GM18502 (cell line): ENCODE results near the gene PRDM16.

Experiments used
- ATAC-seq: cut with Tn5 transposase; IDR thresholded peaks from one replicate; pipeline ENCODE4 v1.9.1; 2021; ENCODE audit warnings: mild to moderate bottlenecking; ENCODE audit not compliant: unreplicated experiment, poor library complexity

PRDM16 gene

DNA sequence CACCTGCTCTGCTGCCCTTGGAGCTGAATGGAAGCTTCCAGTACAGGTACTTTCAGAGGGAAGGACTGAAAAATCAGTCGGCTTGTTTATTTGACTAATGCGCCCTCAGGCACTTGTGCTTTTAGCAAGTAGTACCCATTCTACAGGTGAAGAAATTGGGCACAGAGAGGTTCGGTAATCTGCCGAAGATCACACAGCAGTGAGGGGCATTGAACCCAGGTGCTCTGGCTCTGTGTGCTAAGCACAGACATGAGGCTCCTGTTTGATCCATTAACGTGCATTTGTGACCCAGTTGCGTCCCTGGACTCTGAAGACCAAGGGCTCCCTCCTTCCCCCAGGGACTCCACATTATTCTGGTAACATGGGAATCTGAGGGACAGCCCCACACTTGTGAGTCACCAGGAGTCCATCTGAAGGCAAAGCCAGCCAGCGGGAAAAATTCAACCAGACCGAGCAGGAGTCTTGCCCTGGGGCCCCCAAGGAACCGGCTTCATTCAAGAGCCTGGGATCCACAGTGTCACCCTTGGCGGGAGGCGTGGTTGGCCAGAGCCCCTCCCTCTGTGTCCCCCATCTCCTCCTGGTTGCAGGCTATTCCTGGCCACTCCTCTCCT lies 193.1 kb downstream of the PRDM16 start:
- no peak for ATAC-seq

DNA sequence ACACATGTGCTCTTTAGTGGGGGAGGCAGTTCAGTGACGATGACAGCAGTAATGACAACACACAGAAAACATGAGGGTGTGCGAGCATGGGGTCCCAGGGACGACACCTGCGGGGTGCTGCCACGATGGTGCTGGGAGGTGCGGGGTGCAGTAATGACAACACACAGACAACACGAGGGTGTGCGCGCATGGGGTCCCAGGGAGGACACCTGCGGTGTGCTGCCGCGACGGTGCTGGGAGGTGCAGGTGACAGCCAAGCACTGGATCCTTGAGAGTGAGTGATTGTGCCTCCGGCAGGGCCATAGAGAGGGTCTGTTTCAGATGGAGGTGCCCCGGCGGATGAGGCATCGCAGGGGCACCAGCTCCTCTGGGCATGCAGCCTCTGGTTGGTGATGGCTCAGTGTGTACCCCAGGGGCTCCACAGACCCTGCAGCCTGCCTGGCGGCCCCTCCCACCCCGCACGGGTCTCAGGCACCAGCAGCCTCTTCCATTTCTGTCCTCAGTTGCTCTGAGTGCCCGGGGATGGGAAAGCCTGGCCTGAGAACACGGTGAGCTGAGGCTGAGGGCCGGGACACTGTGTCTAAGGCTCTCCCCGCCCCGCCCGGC lies 193.8 kb downstream of the PRDM16 start:
- no peak for ATAC-seq

DNA sequence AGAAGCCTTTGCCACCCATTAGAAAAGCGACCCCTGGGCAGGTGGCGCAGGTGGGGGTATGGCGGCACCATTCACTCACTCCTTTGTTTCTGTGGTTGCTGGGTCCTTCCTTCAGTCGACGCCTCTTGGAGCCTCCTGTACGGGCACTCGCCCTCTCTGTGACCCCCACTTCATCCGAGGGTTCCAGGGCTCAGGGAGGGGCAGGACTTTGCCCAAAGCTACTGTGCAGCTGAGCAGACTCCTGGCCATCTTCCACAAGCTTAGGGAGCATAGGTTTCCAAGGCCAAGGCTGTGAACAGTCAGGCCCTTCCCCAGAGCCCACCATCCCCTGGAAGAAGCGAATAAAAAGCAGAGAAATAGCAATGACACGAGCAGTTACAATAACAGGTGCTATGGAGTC lies 194.8 kb downstream of the PRDM16 start:
- ATAC-seq, result no peak

DNA sequence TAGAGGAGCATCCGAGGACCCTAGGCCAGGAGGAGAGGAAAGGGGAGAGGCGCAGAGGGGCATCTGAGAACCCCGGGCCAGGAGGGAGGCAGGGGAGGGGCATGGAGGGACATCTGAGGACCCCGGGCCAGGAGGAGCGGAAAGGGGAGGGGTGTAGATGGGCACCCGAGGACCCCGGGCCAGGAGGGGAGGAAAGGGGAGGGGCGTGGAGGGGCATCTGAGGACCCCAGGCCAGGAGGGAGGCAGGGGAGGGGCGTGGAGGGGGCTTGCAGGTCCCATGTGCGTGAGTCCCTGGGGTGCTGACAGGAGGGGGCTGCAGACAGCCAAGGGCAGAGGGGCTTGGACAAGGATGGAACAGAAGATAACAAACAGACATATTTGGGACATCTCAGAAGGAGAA lies 195.5 kb downstream of the PRDM16 start:
- no peak for ATAC-seq

DNA sequence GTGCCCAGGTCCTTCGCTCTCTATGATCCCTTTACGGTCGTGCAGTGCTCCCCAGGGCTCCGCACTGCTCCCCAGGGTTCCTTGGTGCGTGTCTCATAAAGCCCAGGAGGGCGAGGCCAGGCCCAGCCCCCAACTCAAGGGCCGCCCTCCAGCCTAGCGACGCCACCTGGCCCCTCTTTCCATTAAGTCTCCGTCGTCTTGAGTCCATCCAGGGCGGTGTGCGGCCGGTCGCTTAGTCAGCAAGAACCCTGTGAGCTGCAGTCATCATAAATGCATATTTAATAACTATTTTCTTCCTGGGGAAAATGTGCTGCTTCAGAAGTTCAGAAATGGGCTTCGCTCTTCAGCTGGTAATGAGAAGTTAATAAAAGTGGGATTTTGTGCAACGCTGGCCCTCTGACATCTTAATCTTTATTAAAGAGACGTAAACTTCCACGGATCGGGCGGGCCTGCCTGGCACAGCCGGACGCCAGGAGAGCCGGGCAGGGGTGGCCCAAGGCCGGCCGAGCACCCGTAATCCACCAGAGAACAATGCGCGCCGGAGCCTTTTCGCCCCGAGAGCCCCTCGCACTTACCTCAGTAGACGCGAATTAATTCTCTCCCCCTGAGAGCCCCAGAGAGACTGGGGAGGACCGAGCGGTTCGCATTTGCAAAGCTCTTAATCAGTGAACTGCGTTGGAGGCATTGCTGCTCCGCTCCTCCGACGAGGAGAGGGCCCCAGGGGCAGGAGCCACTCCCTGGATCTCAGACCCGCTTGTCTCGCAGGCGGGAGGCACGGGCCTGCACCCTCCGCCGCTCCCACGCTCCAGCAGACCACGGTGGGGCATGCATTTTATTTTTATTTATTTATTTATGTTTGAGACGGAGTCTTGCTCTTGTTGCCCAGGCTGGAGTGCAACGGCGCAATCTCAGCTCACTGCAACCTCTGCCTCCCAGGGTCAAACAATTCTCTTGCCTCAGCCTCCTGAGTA lies 197.1 kb downstream of the PRDM16 start:
- no peak for ATAC-seq

GRCh38 chr1:3266870-3267549 lies 198.0 kb downstream of the PRDM16 start:
- ATAC-seq, result no peak

GRCh38 chr1:3267550-3268270 lies 198.7 kb downstream of the PRDM16 start:
- no peak for ATAC-seq

- ATAC-seq, result no peak
Measured at GRCh38 chr1:3268281-3268680, 199.3 kb downstream of the PRDM16 start.

DNA sequence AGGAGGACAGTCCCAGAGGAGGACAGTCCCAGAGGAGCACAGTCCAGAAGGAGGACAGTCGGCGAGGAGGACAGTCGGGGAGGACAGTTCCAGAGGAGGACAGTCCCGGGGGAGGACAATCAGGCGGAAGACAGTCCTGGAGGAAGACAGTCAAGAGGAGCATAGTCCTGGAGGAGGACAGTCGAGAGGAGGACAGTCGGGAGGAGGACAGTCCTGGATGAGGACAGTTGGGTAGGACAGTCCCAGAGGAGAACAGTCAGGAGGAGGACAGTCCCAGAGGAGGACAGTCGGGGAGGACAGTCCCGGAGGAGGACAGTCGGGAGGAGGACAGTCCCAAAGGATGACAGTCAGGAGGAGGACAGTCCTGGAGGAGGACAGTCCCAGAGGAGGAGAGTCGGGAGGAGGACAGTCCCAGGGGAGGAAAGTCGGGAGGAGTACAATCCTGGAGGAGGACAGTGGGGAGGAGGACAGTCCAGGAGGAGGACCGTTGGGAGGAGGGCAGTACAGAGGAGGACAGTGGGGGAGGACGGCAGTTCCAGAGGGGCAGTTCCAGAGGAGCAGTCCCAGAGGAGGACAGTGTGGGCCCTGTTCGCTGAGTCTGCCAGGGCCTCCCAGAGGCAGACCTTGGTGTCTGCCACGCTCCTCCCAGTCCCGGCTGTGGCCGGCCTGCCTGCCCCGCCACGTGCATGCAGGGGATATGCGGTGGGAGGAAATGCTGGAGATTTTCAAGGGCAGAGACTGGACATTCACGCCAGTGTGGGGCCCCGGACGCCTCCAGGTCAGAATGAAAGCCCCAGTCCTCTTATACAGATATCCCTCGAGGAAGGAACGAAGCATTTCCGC lies 201.6 kb downstream of the PRDM16 start:
- no peak for ATAC-seq

DNA sequence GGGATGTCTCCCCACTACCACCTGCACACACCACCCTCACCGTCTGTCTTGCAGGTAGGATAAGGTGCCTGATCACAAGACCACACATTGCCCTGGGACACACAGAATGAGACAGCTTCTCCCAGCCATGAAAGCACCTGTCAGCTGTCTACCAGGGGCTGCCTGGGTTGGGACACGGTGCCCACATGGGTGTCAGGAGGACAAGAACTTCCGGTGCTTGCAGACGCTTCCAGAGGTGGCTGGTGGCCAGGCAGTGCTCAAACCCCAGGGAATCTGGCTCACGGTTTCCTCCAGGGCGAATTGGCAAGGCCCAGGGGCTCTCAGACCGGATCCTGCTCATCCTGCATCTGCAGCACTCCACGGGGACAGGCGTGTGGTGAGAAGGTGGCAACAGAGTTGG lies 202.9 kb downstream of the PRDM16 start:
- no peak for ATAC-seq

DNA sequence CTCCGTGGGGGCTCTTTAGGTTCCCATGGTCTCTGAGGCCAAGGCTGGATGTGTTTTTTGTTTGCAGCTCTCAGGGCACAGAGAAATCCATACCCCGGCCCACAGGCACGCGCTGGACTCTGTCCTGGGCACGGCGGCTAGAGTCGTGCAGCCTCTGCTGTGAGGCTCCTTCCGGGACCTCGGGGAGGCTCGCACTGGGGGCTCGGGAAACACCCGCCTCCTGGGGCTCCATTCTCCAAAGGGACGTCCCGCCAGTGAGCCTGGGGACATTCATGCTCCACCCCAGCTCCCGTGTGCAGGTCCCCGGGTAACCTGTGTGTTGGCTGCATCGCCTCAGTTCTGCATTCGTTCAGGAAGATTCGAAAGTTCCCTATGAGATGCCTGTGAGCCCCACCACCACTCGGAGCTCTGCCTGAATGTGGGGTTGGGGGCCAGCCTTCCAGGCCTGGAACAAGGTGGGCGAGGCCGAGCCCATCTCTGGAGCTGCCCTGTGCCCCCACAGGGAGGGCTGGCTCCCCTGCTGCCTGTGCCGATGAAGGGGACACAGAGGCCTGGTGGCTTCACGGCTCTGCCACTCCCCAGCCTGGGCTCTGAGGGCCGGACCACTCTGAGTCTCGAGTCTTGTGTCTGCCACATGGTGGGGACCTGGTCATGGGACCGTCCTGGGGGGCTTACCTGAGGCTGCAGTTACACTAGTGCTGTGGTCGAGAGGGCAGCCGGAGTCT lies 203.5 kb downstream of the PRDM16 start:
- no peak for ATAC-seq

- ATAC-seq, result no peak
Measured at GRCh38 chr1:3273447-3273846, 204.4 kb downstream of the PRDM16 start.

- ATAC-seq, result no peak
Measured at GRCh38 chr1:3274972-3275371, 206.0 kb downstream of the PRDM16 start.

DNA sequence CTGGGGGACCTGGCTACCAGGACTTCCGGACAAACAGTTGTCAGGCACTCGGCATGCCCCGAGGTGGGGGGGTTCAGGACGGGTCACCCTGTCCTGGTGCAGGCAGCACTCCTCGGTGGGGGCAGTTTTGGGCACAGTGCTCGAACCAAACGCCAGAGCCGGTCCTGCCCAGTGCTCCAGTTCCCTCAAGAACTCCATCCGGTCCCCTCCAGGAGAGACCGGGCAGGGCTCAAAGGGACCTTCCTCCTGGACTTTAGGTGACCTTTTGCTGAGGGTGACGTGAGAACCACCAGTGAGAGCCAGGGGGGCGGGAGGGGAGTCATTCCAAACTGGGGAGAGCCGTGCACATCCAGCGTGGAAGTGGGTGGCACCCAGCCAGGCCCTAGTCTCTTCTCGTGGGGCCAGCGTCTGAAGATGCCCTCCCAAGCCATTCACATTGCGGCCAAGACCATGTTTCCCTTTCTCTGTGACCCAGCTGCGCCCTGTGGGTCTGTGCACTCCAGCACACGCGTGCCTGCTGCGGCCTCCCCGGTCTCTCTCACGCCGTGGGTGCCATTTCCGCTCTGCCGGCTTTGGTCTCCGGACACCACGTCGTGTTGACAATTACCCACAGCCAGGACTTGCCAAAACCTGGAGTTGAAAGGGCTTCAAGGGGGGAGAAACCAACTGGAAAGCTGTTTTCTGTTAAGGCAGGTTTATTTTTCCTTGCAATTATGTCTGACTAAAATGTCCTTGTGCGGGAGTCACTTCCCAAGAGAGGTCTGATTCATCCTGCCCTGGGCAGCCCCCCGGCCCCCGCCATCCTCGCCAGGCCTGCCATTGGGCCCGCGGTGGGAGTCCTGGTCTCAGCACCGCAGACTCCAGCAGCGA lies 206.7 kb downstream of the PRDM16 start:
- ATAC-seq, result no peak

- ATAC-seq, result no peak
Measured at GRCh38 chr1:3276341-3276800, 207.4 kb downstream of the PRDM16 start.

DNA sequence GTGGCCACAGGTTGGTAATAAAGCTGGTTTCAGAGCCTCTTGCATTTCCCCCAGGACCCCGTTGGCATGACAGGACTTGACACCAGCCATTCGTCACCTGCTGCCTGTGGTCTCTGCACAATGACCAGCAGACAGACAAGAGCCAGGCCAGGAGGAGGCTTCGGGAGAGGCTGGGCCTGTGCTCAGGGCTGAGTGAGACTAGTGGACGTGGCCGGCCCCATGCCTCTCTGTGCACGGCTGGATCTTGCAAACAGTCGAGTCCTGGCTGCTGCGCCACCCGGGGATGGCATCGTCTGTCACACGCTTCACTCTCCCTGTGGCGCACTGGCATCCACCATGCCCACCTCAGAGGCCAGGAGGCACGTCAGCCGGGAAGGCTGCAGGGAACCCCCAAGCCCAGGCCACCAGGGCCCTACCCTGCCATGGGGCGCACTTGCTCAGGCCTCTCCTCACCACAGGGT lies 208.0 kb downstream of the PRDM16 start:
- ATAC-seq, result no peak

DNA sequence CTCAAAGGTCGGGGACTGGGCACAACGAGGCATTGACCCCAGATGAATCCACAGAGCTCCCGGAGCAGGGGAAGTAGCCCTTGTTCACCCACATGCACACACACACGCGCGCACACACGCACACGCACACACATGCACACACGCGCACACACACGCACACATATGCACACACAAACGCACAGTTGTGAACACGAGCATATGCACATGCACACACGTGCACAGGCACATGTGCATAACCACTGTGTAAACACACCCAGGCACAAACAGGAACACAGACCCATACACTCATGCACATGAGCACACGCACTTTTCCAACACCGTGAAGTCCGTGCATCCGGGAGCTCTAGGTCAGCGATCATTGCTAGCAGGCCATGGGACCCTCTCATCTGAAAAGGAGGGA lies 208.6 kb downstream of the PRDM16 start:
- no peak for ATAC-seq
